CD4-positive, alpha-beta T cell treated with Interleukin-6 at 100 ng/mL for 8 hours (primary cell): Measurements from ENCODE around the gene GYG1.
A peak's percentile ranks its signal among the peaks of the same experiment; 100 is the strongest.
"Not testable (repeated sequence)": the region's sequence is repeated elsewhere in the genome, so short reads cannot be mapped to it uniquely, and the experiment has no call there.

Experiments used
- DNase-seq: peaks from one replicate; pipeline ENCODE4 v3.0.0-alpha.2; 2020; ENCODE audit warnings: mixed read lengths, low spot score

Gene GYG1

DNA sequence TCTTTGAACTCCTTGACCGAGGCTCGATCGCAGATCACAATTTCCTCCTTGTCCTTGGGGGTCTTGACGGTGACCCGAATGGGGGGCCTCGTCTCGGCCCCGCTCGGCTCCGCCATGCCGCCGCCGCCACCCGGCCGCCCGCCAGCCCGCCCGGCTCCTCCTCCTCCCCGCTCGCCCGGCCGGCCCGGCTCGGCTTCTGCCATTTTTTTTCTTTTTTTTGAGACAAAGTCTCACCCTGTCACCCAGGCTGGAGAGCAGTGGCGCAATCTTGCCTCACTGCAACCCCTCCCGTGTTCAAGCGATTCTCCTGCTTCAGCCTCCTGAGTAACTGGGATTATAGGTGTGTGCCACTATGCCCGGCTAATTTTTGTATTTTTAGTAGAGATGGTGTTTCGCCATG, 3.8 kb upstream of the GYG1 start:
- DNase-seq, result not testable (repeated sequence)

DNA sequence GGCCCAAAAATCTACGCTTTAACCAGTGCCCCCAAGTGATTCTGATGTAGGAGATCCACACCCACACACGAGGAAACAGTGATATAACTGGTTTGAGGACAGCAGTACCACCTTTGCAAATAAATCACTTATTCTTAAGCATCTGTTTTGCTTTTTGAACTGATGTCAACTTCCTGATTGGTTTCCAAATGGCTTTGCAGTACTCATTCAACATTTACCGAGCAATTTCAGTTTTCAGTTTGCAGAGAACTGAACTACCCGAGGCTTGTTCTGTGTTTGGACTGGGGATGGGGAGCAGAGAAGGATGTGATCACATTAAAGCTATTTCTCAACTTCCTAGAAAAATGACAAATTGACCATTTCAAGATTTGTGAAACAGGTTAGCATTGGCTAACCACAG, 1.1 kb upstream of the GYG1 start:
- DNase-seq, result no peak

DNA sequence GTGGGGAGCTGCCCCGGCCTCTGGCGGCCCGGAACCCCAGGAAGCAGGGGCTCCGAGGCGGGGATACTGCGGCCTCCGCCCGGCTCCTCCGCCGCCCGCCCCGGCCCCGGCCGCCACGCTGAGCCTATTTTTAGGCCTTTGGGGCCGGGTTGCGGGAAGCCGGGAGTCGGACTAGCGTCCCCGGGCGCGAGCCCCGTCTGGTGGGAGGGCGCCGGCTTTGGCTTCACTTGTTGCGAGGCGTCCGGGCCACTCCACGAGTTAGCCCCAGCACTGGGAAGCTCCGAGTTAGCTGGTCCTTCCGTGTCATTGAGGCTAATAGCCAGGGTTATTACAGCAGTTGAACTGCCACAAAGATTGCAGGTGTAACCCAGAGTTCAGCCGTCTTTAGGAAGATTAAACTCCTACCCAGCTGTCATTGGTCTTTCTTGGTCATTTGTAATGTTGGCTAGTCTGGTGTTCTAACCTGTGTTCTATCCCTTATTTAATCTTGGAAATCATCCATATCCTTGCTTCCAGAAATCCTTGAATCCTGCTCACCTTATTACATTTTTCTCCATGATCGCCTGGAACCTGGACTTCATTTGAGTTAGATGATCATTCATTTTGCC, 791 bp downstream of the GYG1 start:
- peak; percentile 17 for DNase-seq

DNA sequence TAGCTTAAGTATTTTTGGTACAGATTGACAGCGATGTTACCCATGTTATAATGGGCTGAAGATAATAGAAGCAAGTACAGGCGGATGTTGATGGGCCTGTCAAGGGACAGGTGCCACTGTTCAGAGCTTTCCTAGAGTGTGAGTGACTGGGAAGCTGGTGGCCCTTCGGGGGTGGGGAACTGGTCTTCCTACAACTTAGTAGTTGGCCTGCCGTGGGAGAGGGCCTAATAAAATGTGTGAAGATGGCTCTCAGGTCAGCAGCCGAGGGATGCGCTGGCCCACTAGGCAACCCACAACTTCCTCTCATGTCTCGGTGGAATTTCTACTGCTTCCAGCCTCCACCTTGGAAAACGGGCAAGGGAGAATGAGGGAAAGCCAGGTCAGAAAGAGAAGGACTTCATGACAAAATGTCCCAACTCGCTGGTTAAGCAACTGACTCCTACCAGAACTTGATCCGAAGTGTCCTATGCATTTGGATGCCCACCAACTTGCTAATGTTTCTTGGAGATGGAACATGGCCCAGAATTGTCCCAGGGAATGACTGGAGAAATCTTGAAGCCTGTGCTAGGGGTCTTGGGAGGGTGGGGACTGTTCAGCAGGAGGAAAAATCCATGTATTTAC, 1.4 kb downstream of the GYG1 start:
- no peak for DNase-seq

DNA sequence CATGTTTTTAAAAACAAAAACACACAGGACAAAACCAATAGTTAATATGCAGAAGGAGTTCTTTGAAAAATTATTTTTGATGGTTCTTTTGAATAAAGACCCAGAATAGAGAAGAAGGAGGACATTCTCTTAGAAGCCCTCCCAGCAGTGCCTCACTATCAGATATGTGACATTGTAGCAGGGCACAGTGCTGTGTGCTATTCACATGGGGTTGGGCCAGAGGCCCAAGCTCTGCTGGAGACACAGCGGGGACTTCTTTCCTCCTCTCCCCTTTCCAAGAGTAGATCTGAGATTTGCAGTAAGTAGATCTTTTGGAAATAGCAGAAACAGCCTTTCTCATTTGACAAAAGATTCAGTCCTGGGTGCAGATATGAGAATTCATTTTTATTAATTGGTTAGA, 6.3 kb downstream of the GYG1 start:
- DNase-seq, result no peak

DNA sequence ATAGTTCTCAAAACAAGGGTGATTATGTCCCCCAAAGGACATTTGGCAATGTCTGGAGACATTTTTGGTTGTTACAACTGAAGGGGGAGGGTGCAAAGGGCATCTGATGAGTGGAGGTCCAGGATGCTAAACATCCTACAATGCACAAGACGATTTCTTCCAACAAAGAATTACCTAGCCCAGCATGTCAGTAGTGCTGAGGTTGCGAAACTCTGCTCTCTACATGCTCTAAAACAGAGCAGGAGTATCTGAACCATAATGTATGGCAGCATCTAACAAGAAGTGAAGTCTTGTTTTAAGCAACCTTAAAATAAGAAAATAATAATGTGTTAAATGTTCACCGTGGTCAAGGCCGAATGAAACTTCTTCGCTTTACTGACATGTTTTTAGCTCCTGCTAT, 7.0 kb downstream of the GYG1 start:
- no peak for DNase-seq

DNA sequence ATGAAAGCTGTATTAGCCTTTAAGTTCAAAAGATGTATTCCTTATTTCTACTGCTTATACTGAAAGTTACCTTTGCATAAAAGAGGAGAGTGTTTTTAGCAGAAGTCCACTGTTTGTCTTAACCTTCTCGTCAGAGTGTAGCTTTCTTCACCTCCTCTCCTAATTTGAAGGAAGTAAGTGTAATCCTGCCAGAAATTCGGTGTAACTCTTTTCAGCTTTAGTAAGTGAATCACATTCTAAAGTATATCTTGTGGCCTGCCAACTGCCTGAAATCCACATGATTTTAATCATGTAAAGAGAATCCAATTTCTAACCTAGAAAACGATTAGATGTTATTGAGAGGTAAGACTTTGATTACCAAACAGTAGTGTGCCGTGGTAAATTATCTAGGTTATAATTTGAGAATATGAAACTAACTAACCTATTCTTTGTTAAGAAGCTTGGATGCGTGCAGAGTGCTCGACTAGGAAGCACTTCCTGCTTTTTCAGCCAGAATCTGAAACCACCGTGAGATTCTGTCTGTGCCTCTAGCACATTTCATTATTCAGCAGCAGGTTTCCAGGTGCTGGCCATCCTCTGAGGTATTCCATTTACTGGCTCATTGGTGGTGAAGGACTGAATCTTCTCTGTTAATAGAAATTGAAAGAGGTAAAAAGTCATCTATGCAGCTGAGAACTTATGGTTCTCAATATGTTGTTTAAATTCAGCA, 7.5 kb downstream of the GYG1 start:
- peak; percentile 24 for DNase-seq

DNA sequence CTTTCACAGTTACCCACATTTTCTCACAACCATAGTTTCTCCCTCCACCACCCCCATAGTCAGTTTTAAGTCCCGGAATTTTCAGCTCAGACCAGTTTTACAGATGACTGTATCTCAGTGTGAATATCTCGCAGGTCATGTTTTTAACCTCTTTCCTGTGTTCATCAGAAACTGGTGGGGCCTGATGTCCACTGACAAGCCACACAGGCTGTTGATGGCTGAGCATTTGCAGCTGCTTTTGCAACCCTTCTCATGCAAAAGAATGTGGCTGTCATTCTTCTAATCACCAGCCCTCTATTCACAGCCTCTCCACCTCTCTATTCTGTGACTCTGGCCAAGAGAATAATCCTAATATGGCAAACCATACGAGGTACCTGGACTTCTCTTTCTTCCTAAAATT, 8.5 kb downstream of the GYG1 start:
- DNase-seq, result no peak

DNA sequence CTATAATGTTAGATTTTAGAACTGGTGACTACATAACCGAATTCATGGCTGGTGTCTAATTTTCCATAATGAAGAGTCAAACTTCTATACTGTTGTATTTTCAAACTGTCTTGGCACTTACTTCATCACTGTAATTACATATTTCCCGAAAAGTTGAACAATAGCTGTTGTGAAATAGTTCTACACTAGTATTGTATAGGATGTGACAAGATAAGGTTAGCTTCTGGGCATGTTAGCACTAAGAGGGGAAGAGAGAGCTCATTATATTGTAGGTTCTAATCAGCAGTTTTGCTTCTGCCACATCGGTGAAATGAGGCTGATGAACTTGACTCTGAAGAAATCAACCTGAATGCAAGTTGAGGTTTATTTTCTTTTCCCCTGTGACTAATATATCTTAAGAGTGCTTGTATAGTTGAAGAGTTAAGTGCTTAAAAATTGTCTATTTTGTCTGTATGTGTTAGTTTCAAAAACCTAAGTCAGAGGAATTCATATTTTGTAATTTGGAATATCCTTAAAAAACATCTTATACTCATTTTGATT, 8.9 kb downstream of the GYG1 start:
- no peak for DNase-seq

DNA sequence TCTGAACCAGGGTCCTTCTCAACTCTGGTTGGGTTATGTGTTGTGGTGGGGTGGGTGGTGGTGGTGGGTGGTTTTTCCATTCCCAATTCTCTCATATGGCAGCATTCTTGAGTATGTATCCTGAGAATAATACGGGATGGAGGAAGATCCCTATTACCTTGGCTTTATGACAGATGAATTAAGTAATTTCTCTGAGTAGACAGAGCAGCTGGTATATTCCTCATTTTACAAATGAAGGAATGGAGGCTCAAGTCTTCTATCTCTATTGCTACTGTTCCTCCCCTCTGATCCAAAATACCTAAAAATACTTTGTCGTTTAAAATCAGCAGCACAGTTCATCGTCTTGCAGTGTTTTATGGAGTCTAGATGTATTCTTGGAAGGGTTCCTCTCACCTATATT, 10.4 kb downstream of the GYG1 start:
- DNase-seq, result no peak

DNA sequence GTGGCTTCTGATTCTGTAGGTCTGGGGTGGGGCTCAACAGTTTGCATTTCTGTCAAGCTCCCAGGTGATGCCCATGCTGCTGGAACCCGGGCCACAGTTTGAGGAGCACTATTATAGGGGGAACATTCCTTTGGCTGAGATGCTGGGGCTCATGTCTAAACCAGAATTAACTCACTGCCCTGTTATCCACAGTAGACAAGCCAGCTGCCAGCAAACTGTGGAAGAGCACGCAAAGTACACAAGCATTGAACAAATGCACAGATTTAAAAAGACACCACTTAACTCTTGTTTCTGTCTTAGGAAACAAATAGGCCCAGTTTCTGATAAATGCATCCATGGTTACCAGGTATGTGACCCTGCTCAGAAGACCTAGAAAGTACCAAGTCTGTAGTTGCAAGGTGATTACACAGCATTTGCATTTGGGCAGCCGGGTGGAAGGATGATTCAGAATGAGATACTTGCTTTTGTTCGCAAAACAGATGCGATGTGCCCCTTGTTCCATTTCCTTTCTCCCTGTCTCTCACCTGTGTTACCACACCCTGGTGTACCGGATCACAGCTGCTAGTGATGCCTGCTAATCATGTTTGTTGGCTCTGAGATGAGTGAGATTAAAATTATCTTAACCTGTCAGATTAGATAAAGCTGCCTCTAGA, 12.4 kb downstream of the GYG1 start:
- no peak for DNase-seq

DNA sequence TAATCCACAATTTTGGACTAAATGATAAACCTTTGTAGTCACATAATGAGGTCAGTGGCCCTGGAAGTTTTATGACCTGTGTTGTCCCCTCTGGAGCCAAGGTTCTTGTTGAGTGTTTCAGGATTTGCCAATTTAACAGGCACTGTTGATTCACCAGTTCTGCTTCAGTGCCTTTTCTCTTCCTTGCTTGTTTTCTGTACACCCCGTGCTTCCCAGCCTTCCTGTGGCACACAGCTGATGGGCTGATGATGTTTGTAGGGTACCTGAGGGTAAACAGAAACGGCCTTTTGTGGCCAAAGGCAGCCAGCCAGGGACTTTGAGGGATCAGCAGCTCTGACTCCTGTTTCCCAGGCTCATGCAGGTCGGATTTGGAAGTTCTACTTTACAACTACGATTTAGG, 13.3 kb downstream of the GYG1 start:
- no peak for DNase-seq

DNA sequence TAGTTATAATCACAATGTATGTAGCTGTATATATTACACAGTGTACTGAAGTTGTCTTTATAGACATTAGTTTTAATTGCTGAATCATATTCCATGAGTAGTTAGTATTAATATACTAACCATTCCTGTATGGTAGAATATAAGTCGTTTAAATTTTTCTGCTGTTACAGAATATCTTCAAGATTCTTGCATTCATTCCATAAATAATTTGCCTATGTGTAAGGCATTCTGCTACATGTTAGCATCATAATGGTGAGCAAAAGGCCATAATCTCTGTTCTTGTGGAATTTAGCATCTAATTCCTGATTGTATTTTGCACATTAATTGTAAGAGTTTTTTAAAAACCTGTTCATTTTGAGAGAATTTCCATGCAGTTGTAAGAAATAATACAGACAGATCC, 14.1 kb downstream of the GYG1 start:
- no peak for DNase-seq

DNA sequence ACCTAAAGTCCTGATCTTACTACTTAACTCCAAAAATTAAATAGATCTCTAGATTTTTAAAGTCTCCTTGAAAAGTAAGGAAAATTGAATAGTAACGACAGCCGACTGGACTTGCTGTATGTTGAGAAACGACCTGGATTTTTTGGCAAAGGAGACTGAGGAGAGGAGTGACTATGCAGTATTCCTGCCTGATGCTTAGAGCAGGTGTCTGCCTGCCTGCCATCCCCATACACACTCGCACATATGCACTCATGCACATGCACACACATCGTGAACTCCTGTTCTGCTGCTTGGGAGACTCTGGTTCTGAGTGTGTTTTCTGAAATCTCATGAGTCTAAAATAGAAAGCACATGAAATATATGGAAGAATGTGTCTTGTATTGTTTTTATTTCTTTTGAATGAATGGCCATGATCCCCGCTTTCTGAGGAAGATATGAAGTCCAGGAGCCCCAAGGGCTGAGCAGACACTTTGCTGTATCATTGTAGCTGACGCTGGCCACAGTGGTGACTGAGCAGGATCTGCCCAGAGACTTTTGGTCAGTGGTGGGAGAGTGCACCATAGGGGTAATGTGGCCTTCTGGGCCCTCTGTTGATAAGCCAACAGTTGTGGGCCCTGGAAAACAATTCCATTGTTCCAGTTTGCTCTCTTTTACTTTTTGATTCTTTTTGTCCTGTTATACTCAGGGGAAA, 16.4 kb downstream of the GYG1 start:
- no peak for DNase-seq

DNA sequence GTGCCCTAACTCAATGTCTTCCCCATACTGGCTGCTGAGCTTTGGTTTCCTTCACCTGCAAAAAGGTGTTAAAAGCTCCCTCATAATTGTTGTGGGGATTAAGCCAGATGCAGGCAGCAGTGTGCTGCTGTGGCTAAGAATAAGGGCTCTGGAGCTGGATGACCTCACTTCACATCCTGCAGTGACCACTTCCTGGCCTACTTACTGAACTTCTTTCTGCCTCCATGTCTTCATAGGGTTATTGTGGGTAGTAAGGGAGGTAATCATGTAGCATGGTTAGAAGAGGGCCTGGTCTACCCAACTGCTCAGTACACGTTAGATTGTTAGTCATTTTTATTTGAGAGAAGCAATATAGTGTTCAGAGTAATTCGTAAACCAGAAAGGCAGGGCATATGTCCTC, 18.4 kb downstream of the GYG1 start:
- DNase-seq, result peak; percentile 49

DNA sequence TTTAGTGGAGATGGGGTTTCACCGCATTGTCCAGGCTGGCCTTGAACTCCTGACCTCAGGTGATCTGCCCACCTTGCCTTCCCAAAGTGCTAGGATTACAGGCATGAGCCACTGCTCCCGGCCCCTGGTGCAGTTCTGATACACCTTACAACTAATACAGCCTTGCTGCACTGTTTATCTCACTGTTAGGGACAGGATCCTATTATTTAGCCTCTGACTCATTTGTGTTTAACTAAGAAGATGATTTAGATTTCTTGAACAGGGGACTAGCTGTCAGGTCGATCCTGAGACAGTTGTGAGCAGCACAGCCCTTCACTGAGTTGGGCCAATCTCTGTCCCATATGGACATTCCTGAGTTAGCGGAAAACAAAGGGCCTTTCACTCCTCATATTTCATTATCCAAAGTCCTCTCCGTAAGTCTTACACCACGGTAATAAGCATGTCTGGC, 19.2 kb downstream of the GYG1 start:
- no peak for DNase-seq

DNA sequence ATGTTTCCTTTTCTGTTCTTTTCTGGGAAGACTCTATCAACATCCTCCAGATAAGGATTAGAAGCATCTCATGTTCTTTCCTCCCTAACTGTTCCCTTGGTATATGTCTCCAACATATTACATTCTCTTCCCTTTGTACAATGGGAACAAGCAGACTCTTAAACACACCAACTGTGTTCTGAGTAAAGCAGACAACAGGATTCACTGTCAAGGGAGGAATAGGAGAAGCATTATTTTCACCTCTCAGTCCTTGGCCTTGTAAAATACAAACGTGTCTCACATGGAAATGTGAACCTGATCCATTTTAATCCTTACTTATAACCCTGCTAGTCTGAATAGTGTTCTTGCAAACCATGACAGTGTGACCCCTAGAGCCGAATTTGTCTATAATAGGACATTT, 19.6 kb downstream of the GYG1 start:
- no peak for DNase-seq

DNA sequence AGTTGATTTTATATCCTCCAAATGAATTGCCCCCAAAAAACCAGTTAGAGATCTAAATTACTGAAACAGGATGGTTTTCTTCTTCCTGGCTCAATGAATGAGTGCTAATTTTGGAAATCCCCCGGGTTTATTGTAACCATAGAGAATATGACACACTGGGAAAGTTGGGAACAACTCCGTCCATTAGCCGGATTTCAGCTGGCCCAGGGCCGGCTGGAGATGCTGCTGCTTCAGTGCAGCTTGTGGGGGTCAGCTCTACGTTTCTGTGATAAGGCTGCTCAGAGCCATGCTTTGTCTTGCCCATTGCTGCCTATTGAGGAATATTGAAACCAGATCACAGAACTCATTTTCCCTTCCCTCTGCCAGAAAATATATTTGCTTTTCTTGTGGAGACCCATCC, 20.3 kb downstream of the GYG1 start:
- no peak for DNase-seq

DNA sequence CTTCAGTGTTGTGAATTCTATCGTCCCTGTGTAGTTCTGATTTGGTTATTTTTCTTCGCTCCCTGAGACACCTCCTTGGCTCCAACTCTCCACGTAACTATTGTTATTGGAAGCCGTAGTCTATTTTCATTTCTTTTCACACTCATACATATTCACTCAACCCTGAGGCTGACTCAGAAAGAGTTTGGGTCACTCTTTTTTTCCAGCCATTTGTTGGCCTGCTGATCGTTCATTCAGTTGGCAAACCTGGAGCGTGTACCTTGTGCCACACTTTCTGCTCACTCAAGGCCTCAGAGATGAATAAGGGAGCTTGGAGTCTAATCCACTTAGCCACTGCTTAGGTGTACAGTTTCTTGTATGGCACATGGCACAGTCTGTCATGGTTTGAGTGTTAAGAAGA, 22.4 kb downstream of the GYG1 start:
- DNase-seq, result no peak

DNA sequence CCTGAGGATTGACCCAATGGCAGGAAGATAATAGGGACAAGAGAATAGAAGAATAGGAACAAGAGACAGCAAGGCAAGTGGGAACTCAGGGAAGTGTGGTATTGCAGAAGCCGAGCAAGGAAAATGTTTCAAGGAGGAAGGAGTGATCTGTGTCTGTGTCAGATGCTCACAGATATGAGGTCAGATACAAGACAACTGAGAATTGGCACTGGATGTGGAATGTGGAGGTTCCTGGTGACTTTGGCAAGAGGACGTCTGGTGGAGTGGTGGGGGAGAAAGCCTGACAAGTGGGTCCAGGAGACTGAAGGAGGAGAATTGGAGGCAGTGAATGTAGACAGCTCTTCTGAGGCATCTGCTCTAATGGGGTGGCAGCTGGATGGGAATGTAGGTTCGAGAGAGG, 24.1 kb downstream of the GYG1 start:
- no peak for DNase-seq

DNA sequence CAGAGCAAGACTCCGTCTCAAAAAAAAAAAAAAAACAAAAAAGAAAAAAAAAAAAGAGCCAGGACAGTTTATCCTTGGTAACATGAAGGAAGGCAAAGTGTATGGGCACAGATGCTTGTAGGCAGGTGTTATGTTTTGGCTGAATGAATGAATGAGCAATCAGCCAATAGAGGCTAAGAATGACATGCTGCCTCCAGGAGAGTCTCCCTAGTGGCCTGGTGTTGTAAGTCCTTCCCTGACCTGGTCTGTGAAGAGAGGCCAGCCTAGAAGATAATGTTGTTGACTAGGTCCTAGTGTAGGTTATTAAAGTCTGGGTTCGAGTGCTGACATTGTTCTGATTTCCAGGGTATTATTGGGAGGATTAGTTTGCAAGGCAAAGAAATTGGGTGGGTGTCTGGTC, 24.9 kb downstream of the GYG1 start:
- DNase-seq, result no peak
